Epithelial cell of proximal tubule (primary cell): ENCODE measurements around the gene SLC17A7. TPM values are rescaled to one million over a fixed set of nuclear protein-coding genes. Genes with fewer than 3 reads are reported as not detected.

Source experiments
- DNase-seq: peaks from one replicate; pipeline ENCODE4 v3.0.0-alpha.2; 2011; ENCODE audit warnings: low read depth
- H3K4me3 ChIP-seq: 2 replicates; pipeline ENCODE4 v1.5.1; 2011; ENCODE audit warnings: low read depth, mild to moderate bottlenecking, low read length
- total RNA-seq: library from RNA; depleted of rRNA; stranded (reverse); fragments of >200 nt; gene quantifications from 2 replicates; pipeline ENCODE4 v1.2.3, GENCODE V29; 2015
- TF ChIP-seq, protein P1 (sequence below): conservative IDR thresholded peaks from 2 replicates; pipeline ENCODE4 v1.5.1; 2012; ENCODE audit warnings: low read depth, mild to moderate bottlenecking, low read length

Gene SLC17A7
- total RNA-seq, 1 donor from 2014 or later = not detected

DNA sequence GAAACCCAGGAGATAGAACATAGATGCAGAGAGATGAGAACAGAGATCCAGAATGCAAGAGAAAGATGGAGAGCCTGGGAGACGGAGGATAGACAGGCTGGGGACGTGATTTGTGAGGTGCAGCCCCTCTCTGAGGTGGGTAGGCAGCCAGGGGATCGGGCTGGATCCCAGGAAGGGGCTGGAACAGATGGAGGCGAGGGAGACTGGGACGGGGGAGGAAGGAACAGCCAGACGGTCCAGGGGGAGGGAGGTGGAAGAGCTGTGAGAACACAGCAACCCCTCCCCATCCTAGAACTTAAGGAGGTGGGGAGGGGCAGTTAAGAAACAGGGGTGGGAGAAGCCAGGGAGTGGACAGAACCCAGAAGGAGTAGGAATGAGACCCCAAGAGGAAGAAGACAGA lies 3.1 kb downstream of the SLC17A7 start:
- DNase-seq = no peak
- TF ChIP-seq, protein P1, sequence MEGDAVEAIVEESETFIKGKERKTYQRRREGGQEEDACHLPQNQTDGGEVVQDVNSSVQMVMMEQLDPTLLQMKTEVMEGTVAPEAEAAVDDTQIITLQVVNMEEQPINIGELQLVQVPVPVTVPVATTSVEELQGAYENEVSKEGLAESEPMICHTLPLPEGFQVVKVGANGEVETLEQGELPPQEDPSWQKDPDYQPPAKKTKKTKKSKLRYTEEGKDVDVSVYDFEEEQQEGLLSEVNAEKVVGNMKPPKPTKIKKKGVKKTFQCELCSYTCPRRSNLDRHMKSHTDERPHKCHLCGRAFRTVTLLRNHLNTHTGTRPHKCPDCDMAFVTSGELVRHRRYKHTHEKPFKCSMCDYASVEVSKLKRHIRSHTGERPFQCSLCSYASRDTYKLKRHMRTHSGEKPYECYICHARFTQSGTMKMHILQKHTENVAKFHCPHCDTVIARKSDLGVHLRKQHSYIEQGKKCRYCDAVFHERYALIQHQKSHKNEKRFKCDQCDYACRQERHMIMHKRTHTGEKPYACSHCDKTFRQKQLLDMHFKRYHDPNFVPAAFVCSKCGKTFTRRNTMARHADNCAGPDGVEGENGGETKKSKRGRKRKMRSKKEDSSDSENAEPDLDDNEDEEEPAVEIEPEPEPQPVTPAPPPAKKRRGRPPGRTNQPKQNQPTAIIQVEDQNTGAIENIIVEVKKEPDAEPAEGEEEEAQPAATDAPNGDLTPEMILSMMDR = no peak
- H3K4me3 ChIP-seq = no peak overlapping the region

DNA sequence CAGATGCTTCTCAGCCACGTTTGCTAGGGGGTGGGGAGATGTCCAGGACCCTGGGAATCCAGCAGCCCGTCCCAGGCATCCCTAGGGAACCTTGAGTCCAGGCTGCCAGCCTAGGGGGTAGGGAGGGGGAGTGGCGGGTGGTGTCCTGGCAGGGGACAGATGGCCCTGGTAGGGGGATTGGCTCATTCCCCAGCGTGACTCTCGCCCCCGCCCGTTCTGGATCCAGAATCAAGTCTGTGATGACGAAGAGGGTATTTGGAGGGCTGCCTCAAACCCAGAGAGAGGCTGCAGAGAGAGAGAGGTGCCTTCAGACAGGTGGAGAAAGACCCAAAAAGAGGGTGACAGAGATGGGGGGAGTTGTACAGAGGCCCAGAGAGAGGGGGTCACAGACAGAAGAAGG lies 4.1 kb downstream of the SLC17A7 start:
- DNase-seq = no peak
- TF ChIP-seq, protein P1 = no peak
- no peak overlapping the region for H3K4me3 ChIP-seq

DNA sequence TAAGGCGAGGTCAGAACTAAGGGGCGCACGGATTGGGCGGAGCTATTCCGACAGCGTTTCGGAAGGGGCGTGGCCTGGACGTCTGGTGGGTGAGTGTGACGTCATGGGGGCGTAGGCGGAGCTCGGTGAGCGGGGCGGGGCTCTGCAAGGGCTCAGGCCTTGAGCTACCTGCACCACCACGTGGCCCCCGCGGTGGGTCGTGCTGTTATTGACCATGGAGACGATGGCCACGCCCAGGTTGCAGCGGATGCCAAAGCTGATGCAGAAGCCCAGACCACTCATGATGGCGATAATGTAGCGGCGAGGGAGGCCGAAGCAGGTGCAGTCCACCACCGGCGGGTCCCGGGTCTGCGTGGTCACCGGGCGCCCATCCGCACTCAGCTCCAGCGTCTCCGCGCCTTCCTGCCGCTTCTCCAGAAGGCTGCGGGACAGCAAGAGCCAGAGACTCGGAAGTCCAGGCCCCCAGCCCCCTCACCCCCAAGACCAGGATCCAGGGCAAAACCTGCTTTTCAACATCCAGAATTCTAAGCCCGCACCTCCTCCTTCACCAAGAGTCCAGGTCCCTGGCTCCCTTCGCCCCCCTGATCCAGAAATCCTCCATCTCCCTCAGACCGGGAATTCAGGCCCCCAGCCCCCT lies 4.8 kb downstream of the SLC17A7 start:
- no peak for DNase-seq
- H3K4me3 ChIP-seq = no peak overlapping the region
- TF ChIP-seq, protein P1 = no peak

DNA sequence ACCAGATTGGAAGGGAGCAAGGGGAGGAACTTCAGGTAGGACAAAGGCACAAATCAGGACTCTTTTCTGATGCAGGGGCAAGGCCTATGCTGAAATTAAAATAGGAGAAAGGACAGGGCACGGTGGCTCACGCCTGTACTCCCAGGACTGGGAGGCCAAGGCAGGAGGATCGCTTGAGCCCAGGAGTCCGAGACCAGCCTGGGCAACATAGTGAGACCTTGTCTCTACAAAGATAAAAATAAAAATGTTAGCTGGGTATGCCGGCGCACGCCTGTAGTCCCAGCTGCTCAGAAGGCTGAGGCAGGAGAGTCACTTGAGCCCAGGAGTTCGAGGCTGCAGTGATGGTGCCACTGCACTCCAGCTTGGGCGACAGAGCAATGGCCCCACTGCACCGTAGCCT lies 5.7 kb downstream of the SLC17A7 start:
- DNase-seq = no peak
- no peak overlapping the region for H3K4me3 ChIP-seq
- TF ChIP-seq, protein P1 = no peak

DNA sequence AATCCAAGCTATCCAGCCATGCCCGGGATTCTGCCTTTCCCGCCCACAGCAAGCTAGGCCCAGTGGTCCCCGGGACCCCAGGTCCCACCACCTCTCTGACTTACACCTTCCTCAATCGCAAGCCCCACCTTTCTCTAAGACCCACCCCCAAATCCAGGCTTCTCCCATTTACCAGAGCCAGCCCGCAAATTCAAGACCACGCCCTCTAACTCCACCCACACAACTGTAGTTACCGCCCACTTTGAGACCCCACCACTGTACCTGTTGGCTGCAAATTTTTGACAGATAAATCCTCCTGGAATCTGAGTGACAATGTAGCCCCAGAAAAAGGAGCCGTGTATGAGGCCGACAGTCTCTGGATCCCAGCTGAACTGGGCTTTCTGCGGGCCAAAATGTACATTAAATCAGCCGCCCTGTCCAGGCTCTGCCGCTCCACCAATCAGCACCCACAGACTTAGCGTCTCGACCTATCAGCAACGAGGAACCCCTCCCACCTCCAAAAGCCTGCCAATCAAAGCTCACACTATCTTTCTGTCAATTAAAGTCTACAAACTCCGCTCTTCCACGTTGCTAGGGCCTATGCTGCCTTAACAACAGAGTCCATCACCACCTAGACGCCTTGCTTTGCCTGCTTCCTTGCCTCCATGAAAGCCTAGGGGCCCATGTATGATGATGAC lies 6.3 kb downstream of the SLC17A7 start:
- H3K4me3 ChIP-seq = no peak overlapping the region
- TF ChIP-seq, protein P1 = no peak
- DNase-seq = no peak

DNA sequence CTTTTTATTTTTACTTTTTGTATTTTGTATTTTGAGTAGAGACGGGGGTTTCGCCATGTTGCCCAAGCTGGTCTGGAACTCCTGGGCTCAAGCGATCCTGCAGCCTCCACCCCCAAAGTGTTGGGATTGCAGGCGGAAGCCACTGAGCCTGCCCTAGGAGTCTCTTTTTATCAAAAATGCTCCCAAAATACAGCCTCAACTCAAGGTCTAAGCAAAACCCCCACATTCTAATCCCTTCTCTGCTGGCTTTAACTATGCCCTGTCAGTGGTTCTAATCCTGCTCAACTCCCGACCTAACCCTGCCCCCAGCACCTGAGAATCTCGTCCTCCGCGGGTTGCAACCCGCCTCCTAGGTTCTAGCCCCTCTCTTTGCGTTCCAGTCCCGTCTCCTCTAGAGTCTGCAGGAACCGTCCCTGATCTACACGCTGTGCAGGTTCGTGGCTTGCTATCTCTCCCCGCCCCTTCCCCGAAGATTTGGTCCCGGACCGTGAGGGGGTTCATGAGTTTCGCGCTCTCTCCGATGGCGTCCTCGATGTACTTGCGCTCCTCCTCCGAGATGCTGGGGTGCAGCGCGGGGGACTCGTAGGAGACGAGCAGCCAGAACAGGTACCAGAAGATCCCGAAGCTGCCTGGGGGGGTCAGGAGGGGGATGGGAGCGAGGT lies 8.0 kb downstream of the SLC17A7 start:
- TF ChIP-seq, protein P1 = no peak
- DNase-seq = no peak
- H3K4me3 ChIP-seq = no peak overlapping the region
